SKM-1 treated with dmso at 0.1 percent for 144 hours (cell line): ENCODE measurements around the gene OXLD1.

Experiments used
- DNase-seq: peaks from one replicate; lab custom pipeline; 2025; ENCODE audit not compliant: unreplicated experiment; lab: John Stamatoyannopoulos, UW

Gene OXLD1

DNA sequence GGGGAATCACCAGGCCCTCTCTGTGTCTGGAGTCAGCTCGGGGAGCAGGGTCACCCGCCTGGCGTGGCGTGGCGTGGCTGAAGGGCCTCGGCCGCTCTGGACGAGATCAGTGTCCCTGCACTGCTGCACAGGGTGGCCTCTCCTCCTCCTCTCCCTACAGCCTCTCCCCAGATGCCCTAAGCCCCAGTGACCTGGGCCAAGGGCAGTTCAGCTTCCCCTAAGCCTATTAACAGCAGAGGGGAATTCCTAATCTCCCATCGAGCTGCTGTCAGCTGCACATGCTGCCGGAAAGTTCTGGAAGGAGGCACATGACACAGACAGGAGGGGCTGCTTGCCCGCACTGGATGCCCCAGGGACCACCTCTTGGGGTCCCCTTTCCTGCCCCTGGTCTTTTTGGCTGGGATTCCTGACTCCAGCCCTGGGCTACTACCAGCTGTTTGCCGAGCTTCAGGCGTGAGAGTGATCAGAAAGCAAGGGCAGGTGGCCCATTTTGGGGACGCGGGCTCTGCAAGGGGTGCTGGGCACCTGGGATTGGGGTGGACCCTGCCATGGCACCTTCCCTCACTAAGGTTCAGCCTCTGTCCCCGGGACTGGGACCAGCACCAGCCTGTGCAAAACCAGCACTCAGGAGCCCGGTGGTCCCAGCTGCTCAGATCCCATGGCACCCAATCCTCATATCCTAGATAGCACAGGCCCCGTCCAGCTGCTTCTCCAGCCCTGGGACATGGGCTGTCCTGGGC lies 10.9 kb downstream of the OXLD1 start:
- DNase-seq = no peak

DNA sequence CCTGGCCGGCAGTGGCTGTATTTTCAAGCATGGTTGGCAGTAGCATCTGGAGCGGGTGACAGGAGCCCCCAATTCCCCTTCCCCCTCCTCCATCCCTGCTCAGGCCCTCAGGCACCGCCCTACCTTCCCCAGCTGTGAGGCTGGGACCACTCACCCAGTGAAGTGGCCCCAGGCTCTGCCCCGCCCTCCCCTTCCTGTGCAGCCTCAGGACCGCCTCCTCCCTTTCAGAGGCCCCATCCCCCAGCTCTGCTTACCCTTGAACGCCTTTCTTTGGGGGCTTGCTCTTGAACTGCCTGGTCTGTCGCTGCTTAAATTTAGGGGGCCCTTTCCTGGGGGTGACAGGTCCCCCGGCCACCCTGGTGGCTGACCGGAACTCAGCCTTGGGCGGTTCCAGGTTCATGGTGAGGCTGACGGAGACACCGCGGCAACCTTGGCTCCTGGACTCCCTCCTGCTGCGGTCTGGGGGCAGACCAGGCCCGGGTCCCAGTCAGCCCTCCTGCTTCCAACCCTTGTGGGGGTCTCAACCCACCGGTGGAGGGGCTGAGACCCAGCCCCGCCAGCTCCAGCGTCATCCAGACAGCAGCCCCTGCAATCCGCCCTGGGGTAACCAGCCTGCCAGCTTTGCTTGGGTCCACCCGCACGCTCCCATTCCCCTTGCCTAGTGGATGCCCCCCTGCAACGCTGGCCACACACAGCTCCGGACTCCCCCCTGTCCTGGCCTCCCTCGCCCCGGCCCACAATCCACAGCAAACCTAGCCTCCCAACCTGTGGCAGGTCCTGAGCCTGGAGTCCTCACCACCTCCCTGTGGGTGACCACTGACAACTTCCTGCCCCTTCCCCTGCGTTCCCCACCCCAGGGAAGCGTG lies 13.3 kb downstream of the OXLD1 start:
- no peak for DNase-seq

DNA sequence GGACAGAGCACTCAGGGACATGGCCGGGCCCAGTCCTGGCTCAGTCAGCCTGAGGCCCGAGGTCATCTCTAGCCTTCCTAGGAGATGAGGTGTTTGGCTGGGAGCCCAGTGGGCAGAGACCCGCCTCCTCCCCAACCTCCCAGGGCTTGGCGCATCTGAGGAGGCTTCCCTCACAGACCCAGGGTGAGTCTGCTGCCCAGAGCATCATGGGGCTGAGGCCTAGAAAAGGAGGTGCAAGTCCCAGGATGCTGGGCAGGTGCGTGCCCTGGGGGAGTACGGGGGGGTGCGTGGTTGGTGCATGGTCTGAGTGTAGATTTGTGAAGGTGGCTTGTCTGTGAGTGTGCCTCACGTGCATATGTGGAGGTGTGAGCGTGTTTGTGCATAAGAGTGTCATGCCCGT lies 14.7 kb downstream of the OXLD1 start:
- no peak for DNase-seq

DNA sequence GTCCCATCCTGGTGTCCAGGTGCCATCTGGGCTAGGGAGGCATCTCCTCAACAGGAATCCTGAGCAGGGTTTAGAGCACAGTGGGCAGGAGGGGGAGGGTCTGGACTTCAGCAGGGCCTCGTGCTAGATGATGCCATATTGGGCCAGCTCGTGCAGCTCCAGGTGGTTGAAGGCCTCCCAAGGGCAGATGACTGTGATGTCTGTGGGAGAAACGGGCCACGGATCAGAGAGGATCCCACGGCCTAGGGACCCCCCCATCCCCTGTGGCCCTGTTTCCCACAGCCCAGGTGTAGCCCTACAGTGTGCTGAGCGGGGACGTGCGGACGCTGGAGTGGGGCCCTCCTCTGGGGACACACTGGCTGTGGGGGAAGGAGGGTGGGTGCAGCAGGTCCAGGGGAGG lies 15.5 kb downstream of the OXLD1 start:
- DNase-seq = no peak

DNA sequence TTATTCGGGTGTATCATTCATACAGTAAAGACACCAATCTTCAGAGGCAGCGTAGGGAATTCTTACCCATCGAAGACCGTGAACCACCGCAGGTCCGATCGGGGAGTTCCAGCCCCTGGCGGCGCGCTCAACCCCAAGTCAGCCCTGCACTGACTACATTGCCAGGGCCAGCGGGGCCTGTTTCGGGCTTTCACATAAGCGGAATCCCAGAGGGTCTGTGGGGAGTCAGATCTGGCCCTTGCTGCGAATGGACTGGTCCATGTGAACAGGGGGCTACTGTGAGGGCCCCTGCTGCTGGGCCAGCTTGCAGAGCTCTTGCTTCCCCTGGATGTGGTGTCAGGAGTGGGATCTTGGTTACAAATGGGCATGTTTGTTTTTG lies 17.7 kb downstream of the OXLD1 start:
- DNase-seq = no peak

DNA sequence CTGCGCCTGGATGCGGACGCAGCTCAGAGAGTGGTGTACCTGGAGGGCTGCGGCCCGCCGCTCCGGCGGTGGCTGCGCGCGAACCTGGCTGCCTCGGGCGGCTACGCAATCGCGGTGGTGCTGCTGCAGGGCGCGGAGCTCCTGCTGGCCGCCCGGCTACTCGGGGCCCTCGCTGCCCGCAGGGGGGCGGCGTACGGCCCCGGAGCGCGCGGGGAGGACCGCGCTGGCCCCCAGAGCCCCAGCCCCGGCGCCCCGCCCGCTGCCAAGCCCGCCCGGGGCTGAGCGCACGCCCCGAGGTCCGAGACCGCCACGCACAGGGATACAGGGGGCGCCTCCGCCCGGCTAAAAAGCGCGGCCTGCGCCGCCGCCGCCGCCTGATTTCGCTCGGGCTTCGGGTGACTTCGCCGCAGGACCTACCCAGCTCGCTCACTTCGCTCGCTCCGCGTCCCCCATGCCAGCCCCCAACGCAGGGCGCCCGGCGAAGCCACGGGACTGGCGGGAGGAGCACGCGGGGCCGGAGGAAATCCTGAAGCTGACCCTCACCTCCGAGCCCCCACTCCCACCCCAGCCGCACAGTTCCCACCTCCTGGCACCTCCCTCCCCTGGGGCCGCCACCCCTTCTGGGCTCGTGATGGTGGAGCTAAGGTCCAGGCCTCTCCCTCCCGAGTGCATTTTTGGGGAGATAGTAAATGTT lies 18.2 kb downstream of the OXLD1 start:
- DNase-seq = no peak

DNA sequence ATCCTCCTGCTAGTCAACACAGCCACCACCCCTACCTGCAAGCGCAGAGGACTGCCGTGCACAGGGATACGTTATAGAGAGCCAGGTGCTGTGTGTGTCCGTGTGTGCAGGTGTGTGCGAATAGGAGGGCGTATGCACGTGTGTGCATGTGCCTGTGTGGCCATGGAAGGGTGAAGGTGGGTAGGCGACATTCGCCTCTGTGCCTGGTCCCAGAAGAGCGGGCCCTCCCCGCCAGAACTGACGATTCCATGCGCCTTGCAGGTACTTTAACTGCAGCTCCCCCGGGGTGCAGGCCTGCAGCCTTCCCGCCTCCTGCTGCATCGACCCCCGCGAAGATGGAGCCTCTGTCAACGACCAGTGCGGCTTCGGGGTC lies 18.8 kb downstream of the OXLD1 start:
- DNase-seq = no peak

DNA sequence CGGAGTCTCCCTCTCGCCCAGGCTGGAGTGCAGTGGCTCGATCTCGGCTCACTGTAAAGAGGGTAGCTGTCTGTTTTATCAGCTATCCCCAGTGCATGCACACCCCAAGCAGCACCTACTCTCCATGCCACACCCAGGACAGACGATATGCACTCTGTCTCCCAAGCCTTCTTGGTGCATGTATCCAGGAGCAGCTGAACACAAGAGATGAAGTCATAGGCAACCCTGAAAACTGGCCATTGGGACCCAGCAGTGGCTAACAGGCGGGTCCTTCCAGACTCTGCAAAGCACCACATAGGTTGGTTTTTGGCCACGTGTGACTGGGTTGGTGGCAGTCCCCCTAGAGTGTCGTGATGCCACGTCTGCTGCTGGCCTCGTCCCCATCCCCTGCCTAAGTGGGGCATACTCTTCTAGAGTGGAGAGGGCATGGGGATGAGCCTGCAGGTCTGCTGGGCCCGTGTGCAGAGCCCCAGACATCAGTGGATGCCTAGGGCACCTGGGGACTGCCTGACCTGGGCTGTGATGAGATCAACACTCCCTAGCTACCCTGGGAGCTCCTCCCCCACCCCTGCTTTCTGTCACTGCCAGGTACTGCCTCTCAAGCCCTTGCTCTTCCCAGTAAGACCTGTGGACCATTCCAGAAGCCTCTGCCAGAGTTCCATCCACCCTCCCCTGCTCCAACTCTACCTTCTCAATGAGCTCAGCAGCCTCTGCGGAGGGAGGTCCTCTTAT lies 19.4 kb downstream of the OXLD1 start:
- DNase-seq = no peak

DNA sequence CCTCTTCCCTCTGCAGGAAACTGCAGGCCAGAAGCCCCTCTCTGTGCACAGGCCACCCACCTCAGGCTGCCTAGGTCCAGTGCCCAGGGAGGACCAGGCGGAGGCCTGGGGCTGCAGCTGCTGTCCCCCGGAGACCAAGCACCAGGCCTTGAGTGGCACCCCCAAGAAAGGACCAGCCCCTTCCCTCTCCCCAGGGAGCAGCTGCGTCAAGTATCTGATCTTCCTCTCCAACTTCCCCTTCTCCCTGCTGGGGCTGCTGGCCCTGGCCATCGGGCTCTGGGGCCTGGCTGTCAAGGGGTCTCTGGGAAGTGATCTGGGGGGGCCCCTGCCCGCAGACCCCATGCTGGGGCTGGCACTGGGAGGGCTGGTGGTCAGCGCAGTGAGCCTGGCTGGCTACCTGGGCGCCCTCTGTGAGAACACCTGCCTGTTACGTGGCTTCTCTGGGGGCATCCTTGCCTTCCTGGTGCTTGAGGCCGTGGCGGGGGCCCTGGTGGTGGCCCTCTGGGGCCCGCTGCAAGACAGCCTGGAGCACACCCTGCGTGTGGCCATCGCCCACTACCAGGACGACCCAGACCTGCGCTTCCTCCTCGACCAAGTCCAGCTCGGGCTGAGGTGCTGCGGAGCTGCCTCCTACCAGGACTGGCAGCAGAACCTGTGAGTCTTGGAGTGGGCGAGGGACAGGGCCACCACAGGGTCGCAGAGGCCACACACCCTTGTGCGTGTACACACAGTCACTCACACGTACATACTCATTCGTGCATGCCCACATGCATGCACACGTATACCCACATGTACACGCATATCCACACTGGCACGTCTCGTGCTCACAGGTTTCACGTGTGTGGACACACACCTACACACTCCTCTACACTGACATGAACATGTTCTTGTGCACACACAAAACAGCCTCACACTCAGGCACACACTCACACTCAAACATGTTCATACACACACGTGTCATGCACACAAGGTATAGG lies 21.1 kb downstream of the OXLD1 start:
- DNase-seq = peak; percentile 9

DNA sequence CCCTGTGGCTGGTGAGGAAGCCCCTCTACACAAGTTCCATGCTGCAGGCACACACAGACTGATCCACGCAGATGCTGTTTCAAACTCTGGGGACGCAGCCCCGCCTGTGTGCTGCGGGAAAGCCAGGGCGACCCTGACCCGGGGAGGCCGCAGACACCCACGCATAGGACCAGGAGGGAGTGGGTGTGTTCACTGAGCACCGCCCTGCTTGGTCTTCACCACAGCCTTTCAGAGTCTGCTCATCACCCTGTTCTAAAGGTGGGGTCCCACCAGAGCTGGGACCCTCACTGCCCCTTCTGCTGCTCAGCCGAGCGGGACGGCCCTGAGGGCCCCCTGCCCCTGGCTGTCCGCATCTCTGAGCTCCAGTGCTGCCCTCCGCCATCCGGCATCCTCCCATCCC lies 21.9 kb downstream of the OXLD1 start:
- DNase-seq = no peak

DNA sequence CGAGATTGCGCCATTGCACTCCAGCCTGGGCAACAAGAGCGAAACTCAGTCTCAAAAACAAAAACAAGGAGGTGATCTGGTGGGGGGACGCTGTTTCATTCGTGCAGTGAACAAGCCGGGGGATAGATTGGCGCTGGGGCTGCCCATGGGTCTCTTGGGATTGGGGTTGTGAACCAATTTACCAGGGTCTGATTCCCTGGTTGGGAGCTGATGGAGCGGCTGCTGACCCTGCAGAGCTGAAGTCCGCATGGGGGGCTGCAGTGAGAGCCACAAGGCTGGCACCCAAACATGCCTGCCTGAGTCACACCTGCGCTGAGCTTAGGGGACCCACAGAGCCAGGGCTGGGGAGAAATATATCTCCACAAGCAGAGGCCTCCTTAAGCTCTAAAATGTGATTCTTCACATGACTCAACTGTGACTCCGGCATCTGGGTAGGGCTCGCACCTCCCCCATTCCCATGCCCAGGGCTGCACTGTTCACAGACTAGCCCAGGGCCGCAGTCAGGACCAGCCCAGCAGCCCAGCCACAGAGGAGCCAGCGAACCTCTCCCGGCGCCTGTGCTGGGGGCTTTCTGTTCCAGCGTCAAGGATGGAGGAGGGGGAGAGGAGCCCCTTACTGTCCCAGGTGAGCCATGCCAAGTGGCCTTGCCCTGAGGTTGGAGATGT lies 24.4 kb downstream of the OXLD1 start:
- no peak for DNase-seq

DNA sequence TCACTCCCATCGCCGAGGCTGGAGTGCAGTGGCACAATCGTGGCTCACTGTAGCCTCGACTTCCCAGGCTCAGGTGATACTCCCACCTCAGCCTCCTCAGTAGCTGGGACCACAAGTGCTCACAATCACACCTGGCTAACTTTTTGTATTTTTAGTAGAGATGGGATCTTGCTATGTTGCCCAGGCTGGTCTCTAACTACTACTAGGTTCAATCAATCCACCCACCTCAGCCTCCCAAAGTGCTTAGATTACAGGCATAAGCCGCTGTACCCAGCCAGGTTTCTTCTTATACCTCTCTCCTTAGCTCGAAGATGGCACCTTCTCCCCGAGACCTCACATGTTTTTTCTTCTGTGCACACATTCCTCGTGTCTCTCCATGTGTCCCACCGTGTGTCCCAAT lies 26.4 kb downstream of the OXLD1 start:
- no peak for DNase-seq

DNA sequence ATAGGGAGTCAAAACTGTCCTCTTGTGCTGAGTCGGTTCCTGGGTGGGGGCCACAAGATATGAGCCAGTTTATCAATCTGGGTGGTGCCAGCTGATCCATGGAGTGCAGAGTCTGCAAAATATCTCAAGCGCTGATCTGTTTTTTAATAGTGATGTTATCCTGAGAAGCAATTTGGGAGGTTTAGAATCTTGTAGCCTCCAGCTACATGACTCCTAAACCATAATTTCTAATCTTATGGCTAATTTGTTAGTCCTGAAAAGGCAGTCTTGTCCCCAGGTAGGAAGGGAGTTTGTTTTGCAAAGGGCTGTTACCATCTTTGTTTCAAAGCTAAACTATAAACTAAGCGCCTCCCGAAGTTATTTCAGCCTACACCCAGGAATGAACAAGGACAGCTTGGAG lies 27.7 kb downstream of the OXLD1 start:
- no peak for DNase-seq

DNA sequence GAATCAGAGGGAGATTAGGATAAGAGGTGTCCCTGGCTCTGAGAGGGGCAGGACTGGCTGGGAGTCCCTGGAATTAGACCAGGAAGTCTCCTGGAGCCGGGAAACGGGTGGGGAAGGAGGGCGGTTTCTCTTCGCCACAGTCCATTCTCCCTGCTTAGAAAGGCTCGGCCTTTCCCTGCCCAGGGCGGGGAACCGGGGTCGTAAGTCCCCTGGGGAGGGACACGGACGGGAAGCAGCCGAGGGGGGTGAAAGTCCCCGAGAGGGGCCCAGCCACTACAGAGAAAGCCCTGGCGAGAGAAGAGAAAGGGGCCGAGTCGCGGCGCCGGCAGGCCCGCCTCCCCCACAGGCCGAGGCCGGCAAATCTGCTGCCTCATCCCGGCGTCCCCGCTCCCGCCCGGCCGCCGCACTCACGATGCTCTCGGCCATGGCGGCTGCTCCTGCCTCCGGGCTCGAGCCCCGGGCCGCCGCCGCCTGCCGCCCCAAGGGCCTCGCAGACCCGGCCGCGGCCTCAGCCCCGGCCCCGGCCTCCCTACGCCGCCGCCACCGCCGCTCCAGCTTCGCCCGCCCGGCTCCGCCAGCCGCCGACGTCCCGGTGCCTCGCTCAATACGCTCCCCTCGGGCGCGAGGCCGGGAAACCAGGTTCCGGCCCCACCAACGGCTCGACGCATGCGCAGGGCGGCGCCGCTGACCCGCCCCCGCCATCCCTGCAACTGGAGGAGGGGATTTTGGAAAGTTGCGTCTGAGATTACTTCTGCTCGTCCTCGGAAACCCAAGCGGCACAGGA lies 29.7 kb downstream of the OXLD1 start, which contains the start of the genes NPLOC4 and TSPAN10:
TSS of gene NPLOC4 (minus strand) at position 608 of the 784 bp plus-strand sequence. CDS start at position 426, 182 bp downstream.
TSS of gene TSPAN10 (plus strand) at position 692 of the 784 bp plus-strand sequence. CDS start 5,217 bp downstream, outside the sequence.
- DNase-seq = peak; percentile 84

DNA sequence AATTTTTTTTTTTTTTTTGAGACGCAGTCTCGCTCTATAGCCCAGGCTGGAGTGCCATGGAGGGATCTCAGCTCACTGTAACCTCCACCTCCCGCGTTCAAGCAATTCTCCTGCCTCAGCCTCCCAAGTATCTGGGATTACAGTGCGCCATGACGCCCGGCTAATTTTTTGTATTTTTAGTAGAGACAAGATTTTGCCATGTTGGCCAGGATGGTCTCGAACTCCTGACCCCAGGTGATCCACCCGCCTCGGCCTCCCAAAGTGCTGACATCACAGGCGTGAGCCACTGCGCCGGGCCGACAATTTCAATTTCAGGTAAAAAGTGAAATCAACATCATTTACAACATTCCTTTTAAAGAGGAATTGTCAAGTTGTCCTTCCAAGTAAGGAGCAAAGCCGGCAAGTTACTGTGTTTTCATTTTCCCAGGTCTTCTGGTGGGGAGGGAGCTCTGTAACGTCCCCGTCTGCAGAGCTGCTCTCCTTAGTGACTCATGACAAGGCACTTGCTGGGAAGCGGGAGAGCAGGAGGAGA lies 30.4 kb downstream of the OXLD1 start:
- no peak for DNase-seq

DNA sequence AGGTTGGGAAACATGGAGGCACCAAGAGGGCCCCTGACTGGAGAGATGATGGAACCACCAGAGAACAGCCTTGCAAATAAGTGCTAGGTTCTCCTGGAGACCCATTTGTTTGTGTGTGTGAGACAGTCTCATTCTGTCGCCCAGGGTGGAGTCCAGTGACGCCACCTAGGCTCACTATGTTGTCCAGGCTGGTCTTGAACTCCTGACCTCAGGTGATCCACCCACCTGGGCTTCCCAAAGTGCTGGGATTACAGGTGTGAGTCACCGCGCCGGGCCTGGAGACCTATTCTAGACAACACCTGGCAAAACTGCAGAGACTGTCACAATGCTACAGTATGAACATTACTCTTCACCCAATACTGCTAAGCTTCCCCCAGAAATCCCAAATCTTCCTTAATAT lies 31.0 kb downstream of the OXLD1 start:
- no peak for DNase-seq

DNA sequence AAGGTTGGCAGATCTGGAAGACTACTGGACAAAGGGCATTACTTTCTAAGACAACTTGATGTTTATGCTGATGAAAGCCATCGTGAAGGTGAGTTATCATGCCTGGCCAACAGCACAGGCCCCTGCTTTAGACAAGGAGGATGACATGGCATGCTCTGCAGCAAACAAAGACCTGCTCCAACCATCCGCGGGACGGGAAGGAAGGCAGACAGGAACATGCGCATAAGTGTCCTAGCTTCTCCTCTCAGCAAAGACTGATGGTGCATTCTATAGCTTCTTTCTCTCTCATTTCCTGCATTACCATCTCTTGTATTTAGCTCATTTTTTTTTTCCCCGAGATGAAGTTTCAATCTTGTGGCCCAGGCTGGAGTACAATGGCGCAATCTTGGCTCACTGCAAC lies 34.9 kb downstream of the OXLD1 start:
- no peak for DNase-seq

DNA sequence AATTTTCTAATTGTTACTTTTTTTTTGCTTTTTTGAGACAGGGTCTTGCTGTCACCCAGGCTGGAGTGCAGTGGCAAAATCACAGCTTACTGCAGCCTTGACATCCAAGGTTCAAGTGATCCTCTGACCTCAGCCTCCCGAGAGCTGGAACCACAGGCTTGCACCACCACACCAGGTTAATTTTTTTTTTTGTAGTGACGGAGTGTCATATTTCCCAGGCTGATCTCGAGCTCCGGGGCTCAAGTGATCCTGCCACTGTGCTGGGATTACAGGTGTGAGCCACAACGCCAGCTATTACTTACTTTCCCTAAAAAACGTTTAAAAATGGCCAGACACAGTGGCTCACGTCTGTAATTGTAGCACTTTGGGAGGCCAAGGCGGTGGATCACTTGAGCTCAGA lies 36.1 kb downstream of the OXLD1 start:
- DNase-seq = no peak
